SK-N-MC (cell line): Measurements from ENCODE around the gene RASIP1.
"Not testable (repeated sequence)": the region's sequence is repeated elsewhere in the genome, so short reads cannot be mapped to it uniquely, and the experiment has no call there.

Source experiments
- DNase-seq: peaks from one replicate; pipeline ENCODE4 v3.0.0-alpha.2; 2011; ENCODE audit warnings: low read depth, low spot score
- H3K27ac ChIP-seq: fragments of 200-600 bp; sonication (generic); 2 replicates; pipeline ENCODE4 v1.5.1; 2016; ENCODE audit warnings: mixed run types
- H3K36me3 ChIP-seq: fragments of 200-600 bp; sonication (generic); 2 replicates; pipeline ENCODE4 v1.6.1; 2017; ENCODE audit warnings: antibody characterized with exemption, low read length, mixed read lengths; ENCODE audit not compliant: insufficient read depth
- H3K4me3 ChIP-seq: fragments of 200-600 bp; sonication (generic); 2 replicates; pipeline ENCODE4 v1.5.1; 2016
- H3K9ac ChIP-seq: fragments of 200-600 bp; sonication (generic); 2 replicates; pipeline ENCODE4 v1.8.0; 2017; ENCODE audit warnings: mixed run types, mixed read lengths; ENCODE audit not compliant: insufficient read length
- H3K9me3 ChIP-seq: fragments of 200-600 bp; sonication (generic); 2 replicates; pipeline ENCODE4 v1.6.1; 2017; ENCODE audit warnings: low read depth, mild to moderate bottlenecking, antibody characterized with exemption, low read length, moderate library complexity, mixed read lengths
- EZH2 ChIP-seq: fragments of 200-600 bp; sonication (generic); IDR thresholded peaks from one replicate; pipeline ENCODE4 v1.6.1; 2017; ENCODE audit warnings: antibody characterized with exemption
- FOXP2 ChIP-seq: optimal IDR thresholded peaks from 2 replicates; pipeline ENCODE3; 2011; ENCODE audit warnings: mild to moderate bottlenecking, moderate library complexity; ENCODE audit not compliant: insufficient read depth; ENCODE audit errors: extremely low read length, control extremely low read depth
- POLR2AphosphoS5 ChIP-seq: IDR thresholded peaks from 2 replicates; pipeline ENCODE4 v1.6.1; 2012; ENCODE audit warnings: mild to moderate bottlenecking, low read depth, low read length, borderline replicate concordance

Gene RASIP1

GRCh38 chr19:48689449-48689848, 51.0 kb downstream of the RASIP1 start:
- TF ChIP-seq FOXP2 (no peak), POLR2AphosphoS5 (no peak), EZH2 (no peak)
- no peak for DNase-seq

GRCh38 chr19:48687776-48688175, 52.6 kb downstream of the RASIP1 start:
- no peak overlapping the region for H3K4me3 ChIP-seq
- TF ChIP-seq FOXP2 (no peak), EZH2 (no peak), POLR2AphosphoS5 (no peak)
- no peak for DNase-seq
- no peaks in the 10 kb centered on the region for H3K36me3 ChIP-seq
- H3K27ac ChIP-seq, result no peak overlapping the region
- no peak overlapping the region for H3K9ac ChIP-seq
- no peaks in the 10 kb centered on the region for H3K9me3 ChIP-seq

More at GRCh38 chr19:48689449-48689848, 51.0 kb downstream of the RASIP1 start:
- Histone ChIP-seq H3K27ac (peak overlapping the region; percentile 56; the same call in 1 of the 2 replicates), H3K9me3 (no peaks in the 10 kb centered on the region), H3K9ac (no peak overlapping the region), H3K36me3 (no peaks in the 10 kb centered on the region), H3K4me3 (no peak overlapping the region)

GRCh38 chr19:48686637-48687036, 53.8 kb downstream of the RASIP1 start:
- H3K4me3 ChIP-seq, DNase-seq, H3K36me3 ChIP-seq, H3K9ac ChIP-seq, H3K9me3 ChIP-seq, H3K27ac ChIP-seq: not testable (repeated sequence)

- TF ChIP-seq FOXP2 (no peak), POLR2AphosphoS5 (no peak), EZH2 (no peak)
- Histone ChIP-seq H3K27ac (no peak overlapping the region), H3K4me3 (no peak overlapping the region), H3K9me3 (no peaks in the 10 kb centered on the region), H3K9ac (no peak overlapping the region), H3K36me3 (no peaks in the 10 kb centered on the region)
- DNase-seq, result no peak
Measured at GRCh38 chr19:48686088-48686487, 54.3 kb downstream of the RASIP1 start.

- H3K9ac ChIP-seq, result no peak overlapping the region
- H3K27ac ChIP-seq, result no peak overlapping the region
- H3K9me3 ChIP-seq, result no peaks in the 10 kb centered on the region
- TF ChIP-seq EZH2, result no peak
- DNase-seq, result no peak
- no peaks in the 10 kb centered on the region for H3K36me3 ChIP-seq
- H3K4me3 ChIP-seq, result no peak overlapping the region
Measured at GRCh38 chr19:48685583-48685982, 54.8 kb downstream of the RASIP1 start.

GRCh38 chr19:48683349-48683748, 57.1 kb downstream of the RASIP1 start:
- H3K9ac ChIP-seq, result no peak overlapping the region
- no peaks in the 10 kb centered on the region for H3K36me3 ChIP-seq
- TF ChIP-seq POLR2AphosphoS5 (no peak), FOXP2 (no peak), EZH2 (no peak)
- no peak overlapping the region for H3K27ac ChIP-seq
- no peaks in the 10 kb centered on the region for H3K9me3 ChIP-seq
- H3K4me3 ChIP-seq, result no peak overlapping the region
- DNase-seq, result no peak

GRCh38 chr19:48681127-48681470, 59.3 kb downstream of the RASIP1 start:
- Histone ChIP-seq H3K36me3 (no peaks in the 10 kb centered on the region), H3K4me3 (no peak overlapping the region), H3K9ac (no peak overlapping the region), H3K27ac (no peak overlapping the region), H3K9me3 (no peaks in the 10 kb centered on the region)
- DNase-seq, result no peak
- TF ChIP-seq POLR2AphosphoS5, result no peak

- no peak overlapping the region for H3K9ac ChIP-seq
Measured at GRCh38 chr19:48680436-48681126, 59.8 kb downstream of the RASIP1 start.

GRCh38 chr19:48680006-48680405, 60.4 kb downstream of the RASIP1 start:
- not testable (repeated sequence) for H3K9me3 ChIP-seq, H3K36me3 ChIP-seq, H3K27ac ChIP-seq, H3K4me3 ChIP-seq, H3K9ac ChIP-seq, DNase-seq

More at GRCh38 chr19:48680436-48681126, 59.8 kb downstream of the RASIP1 start:
- no peaks in the 10 kb centered on the region for H3K9me3 ChIP-seq
- no peak overlapping the region for H3K4me3 ChIP-seq
- no peak overlapping the region for H3K27ac ChIP-seq
- H3K36me3 ChIP-seq, result no peaks in the 10 kb centered on the region
- TF ChIP-seq POLR2AphosphoS5 (no peak), FOXP2 (no peak), EZH2 (no peak)
- no peak for DNase-seq

GRCh38 chr19:48678201-48678600, 62.2 kb downstream of the RASIP1 start:
- Histone ChIP-seq H3K9ac (no peak overlapping the region), H3K9me3 (no peaks in the 10 kb centered on the region), H3K4me3 (no peak overlapping the region), H3K36me3 (no peaks in the 10 kb centered on the region), H3K27ac (no peak overlapping the region)
- no peak for DNase-seq
- TF ChIP-seq POLR2AphosphoS5 (no peak), FOXP2 (no peak), EZH2 (no peak)
